Measurements from ENCODE around the gene KIF16B.

GRCh38 chr20:16271450-16271849 is 301.8 kb downstream of the KIF16B start:
- no peak for TF ChIP-seq CTCF (IDR thresholded peaks at IDR 0.05)
- no peak for TF ChIP-seq EP300 (IDR thresholded peaks at IDR 0.05)
- TF ChIP-seq POLR2A (IDR thresholded peaks at IDR 0.05): no peak
- TF ChIP-seq POLR2AphosphoS5 (IDR thresholded peaks at IDR 0.05): no peak

Data from sigmoid colon (tissue), 4 donors.